Astrocyte (in vitro differentiated cells and primary cell): ENCODE results near the gene DHFR2. TPM values are rescaled to one million over a fixed set of nuclear protein-coding genes. Genes with fewer than 3 reads are reported as not detected.

ENCODE experiments used
- DNase-seq: peaks from one replicate; pipeline ENCODE4 v3.0.0-alpha.2; 2010; ENCODE audit warnings: low read depth
- FAIRE-seq: peaks from 2 replicates; lab custom pipeline; 2011; peaks lifted over from hg19 to GRCh38; lab: Jason Lieb, UNC
- H2AFZ ChIP-seq: 2 replicates; pipeline ENCODE4 v1.6.0; 2012; ENCODE audit warnings: low read depth, low read length, inconsistent platforms
- H3K27ac ChIP-seq: 2 replicates; pipeline ENCODE4 v1.5.1; 2011; ENCODE audit warnings: low read depth, low read length, inconsistent platforms
- H3K27me3 ChIP-seq: 2 replicates; pipeline ENCODE4 v1.6.0; 2011; ENCODE audit warnings: low read length, inconsistent platforms; ENCODE audit not compliant: insufficient read depth
- H3K36me3 ChIP-seq: 2 replicates; pipeline ENCODE4 v1.5.1; 2011; ENCODE audit warnings: low read length, inconsistent platforms; ENCODE audit not compliant: insufficient read depth
- H3K4me1 ChIP-seq: 2 replicates; pipeline ENCODE4 v1.5.1; 2011; ENCODE audit warnings: low read length, inconsistent platforms; ENCODE audit not compliant: insufficient read depth
- H3K4me2 ChIP-seq: 2 replicates; pipeline ENCODE4 v1.6.0; 2012; ENCODE audit warnings: low read length, inconsistent platforms
- H3K4me3 ChIP-seq: 2 replicates; pipeline ENCODE4 v1.5.1; 2011; ENCODE audit warnings: low read depth, mild to moderate bottlenecking, low read length, inconsistent platforms; ENCODE audit not compliant: insufficient read depth
- H3K79me2 ChIP-seq: 2 replicates; pipeline ENCODE4 v1.6.0; 2012; ENCODE audit warnings: mild to moderate bottlenecking, low read length, inconsistent platforms; ENCODE audit not compliant: insufficient read depth
- H3K9ac ChIP-seq: 2 replicates; pipeline ENCODE4 v1.6.0; 2012; ENCODE audit warnings: mild to moderate bottlenecking, low read length, inconsistent platforms
- H3K9me3 ChIP-seq: 2 replicates; pipeline ENCODE4 v1.5.1; 2012; ENCODE audit warnings: low read depth, mild to moderate bottlenecking, low read length, inconsistent platforms; ENCODE audit not compliant: insufficient read depth
- H4K20me1 ChIP-seq: 2 replicates; pipeline ENCODE4 v1.6.0; 2012; ENCODE audit warnings: low read length, inconsistent platforms; ENCODE audit not compliant: insufficient read depth
- H3K27ac Mint-ChIP-seq: one replicate; pipeline ENCODE4 v1.8.0; 2021; ENCODE audit warnings: mild to moderate bottlenecking, mixed read lengths; ENCODE audit not compliant: unreplicated experiment
- H3K27me3 Mint-ChIP-seq: one replicate; pipeline ENCODE4 v1.8.0; 2021; ENCODE audit warnings: low read depth, mixed read lengths; ENCODE audit not compliant: unreplicated experiment
- H3K36me3 Mint-ChIP-seq: one replicate; pipeline ENCODE4 v1.8.0; 2021; ENCODE audit warnings: low read depth, mixed read lengths; ENCODE audit not compliant: unreplicated experiment
- H3K4me1 Mint-ChIP-seq: one replicate; pipeline ENCODE4 v1.8.0; 2021; ENCODE audit warnings: low read depth, mixed read lengths; ENCODE audit not compliant: unreplicated experiment
- H3K4me3 Mint-ChIP-seq: one replicate; pipeline ENCODE4 v1.8.0; 2021; ENCODE audit warnings: mild to moderate bottlenecking, moderate library complexity, mixed read lengths; ENCODE audit not compliant: unreplicated experiment
- H3K9me3 Mint-ChIP-seq: one replicate; pipeline ENCODE4 v1.8.0; 2021; ENCODE audit warnings: mild to moderate bottlenecking, mixed read lengths; ENCODE audit not compliant: unreplicated experiment
- EZH2 ChIP-seq: IDR thresholded peaks from 2 replicates; pipeline ENCODE4 v1.6.1; 2012; ENCODE audit warnings: mild to moderate bottlenecking, low read length, inconsistent platforms; ENCODE audit not compliant: insufficient read depth
- total RNA-seq: library from RNA; stranded (reverse); gene quantifications from 2 replicates; pipeline ENCODE4 v1.2.1, GENCODE V29; 2021
- TF ChIP-seq, protein P1 (sequence below): IDR thresholded peaks from 2 replicates; pipeline ENCODE4 v1.5.1; 2011; ENCODE audit warnings: low read depth, mild to moderate bottlenecking, inconsistent platforms, low read length, moderate library complexity; ENCODE audit not compliant: insufficient read depth

DHFR2 gene
- total RNA-seq, 1 donor from 2014 or later = 3.4 TPM

DNA sequence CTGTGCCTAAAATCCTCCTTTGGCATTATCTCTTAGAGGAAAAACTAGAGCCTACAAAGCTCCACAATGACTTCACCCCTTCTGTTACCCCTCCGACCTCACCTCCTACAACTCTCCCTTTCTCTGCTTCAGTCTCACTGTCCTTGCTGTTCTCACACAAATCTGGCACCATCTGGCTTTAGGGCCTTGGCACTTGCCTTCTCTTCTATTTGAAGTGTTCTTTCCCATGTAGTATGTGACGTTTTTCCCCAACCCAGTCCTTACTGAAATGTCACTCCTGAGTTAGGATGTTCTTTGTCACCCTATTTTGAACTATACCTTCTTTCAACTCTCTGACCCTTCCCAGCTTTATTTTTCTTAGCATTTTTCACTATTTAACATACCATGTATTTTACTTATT is 43.1 kb downstream of the DHFR2 start:
- FAIRE-seq (no peak), DNase-seq (no peak)
- Mint-ChIP-seq H3K9me3 (no peaks in the 10 kb centered on the region), H3K4me3 (no peak overlapping the region), H3K36me3 (peaks cover 5% of the 10 kb centered on the region), H3K27ac (no peak overlapping the region), H3K27me3 (no peaks in the 10 kb centered on the region), H3K4me1 (no peaks in the 10 kb centered on the region)
- Histone ChIP-seq H3K4me1 (no peaks in the 10 kb centered on the region), H3K36me3 (no peaks in the 10 kb centered on the region), H2AFZ (no peak overlapping the region), H3K79me2 (no peaks in the 10 kb centered on the region), H3K9me3 (no peaks in the 10 kb centered on the region), H4K20me1 (no peaks in the 10 kb centered on the region), H3K9ac (no peak overlapping the region), H3K4me2 (no peak overlapping the region), H3K27me3 (no peaks in the 10 kb centered on the region), H3K27ac (no peak overlapping the region), H3K4me3 (no peak overlapping the region)
- TF ChIP-seq, protein P1, sequence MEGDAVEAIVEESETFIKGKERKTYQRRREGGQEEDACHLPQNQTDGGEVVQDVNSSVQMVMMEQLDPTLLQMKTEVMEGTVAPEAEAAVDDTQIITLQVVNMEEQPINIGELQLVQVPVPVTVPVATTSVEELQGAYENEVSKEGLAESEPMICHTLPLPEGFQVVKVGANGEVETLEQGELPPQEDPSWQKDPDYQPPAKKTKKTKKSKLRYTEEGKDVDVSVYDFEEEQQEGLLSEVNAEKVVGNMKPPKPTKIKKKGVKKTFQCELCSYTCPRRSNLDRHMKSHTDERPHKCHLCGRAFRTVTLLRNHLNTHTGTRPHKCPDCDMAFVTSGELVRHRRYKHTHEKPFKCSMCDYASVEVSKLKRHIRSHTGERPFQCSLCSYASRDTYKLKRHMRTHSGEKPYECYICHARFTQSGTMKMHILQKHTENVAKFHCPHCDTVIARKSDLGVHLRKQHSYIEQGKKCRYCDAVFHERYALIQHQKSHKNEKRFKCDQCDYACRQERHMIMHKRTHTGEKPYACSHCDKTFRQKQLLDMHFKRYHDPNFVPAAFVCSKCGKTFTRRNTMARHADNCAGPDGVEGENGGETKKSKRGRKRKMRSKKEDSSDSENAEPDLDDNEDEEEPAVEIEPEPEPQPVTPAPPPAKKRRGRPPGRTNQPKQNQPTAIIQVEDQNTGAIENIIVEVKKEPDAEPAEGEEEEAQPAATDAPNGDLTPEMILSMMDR = no peak
- no peak for TF ChIP-seq EZH2

DNA sequence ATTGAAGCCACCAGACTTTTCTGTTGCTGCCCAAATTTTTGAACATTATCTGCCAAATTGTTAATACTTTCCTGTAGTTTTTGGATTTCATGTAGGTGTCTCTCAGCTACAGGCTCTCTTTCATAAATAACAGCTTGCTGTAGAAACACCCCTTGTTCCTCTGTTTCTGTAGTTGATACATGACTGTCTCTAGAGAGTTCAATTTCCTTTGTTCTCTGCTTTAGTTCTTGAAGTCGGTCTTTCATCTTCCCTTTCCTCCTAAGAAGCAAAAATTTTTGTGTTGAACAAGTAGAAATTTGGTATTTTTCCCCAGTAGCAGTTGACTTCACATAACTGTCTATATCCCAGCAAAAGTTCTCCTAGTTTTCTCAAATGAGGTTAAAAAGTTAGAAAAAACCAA is 47.7 kb downstream of the DHFR2 start:
- TF ChIP-seq, protein P1 = no peak
- no peak for TF ChIP-seq EZH2
- Histone ChIP-seq H4K20me1 (no peaks in the 10 kb centered on the region), H3K27ac (no peak overlapping the region), H3K9ac (no peak overlapping the region), H2AFZ (no peak overlapping the region), H3K4me3 (no peak overlapping the region), H3K27me3 (no peaks in the 10 kb centered on the region), H3K4me2 (no peak overlapping the region), H3K36me3 (no peaks in the 10 kb centered on the region), H3K4me1 (no peaks in the 10 kb centered on the region), H3K9me3 (no peaks in the 10 kb centered on the region), H3K79me2 (no peaks in the 10 kb centered on the region)
- Mint-ChIP-seq H3K27ac (no peak overlapping the region), H3K9me3 (no peaks in the 10 kb centered on the region), H3K4me1 (peaks cover 10% of the 10 kb centered on the region), H3K36me3 (peaks cover 5% of the 10 kb centered on the region), H3K4me3 (no peak overlapping the region), H3K27me3 (no peaks in the 10 kb centered on the region)
- FAIRE-seq (no peak), DNase-seq (no peak)

DNA sequence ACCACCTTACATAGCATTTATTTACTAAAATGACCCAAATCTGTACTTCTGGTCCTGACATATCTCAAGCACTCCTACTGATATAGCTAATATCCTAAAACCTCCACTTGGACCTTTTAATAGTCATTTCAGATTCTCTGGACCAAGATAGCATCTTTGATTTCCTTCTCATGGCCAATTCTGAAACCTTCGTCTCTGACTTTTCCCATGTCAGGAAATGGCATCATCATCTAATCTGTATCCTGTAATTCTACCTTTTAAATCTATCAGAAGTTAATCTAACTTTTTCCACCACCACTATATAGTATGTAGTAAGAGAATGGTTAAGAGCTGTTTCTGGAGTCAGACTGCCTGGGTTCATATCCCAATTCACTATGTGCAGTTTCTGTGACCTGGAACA is 50.5 kb downstream of the DHFR2 start:
- Histone ChIP-seq H3K36me3 (no peaks in the 10 kb centered on the region), H3K9me3 (no peaks in the 10 kb centered on the region), H3K4me3 (no peak overlapping the region), H3K4me1 (no peaks in the 10 kb centered on the region), H3K27me3 (no peaks in the 10 kb centered on the region), H3K79me2 (no peaks in the 10 kb centered on the region), H4K20me1 (no peaks in the 10 kb centered on the region), H2AFZ (no peak overlapping the region), H3K27ac (no peak overlapping the region), H3K4me2 (no peak overlapping the region), H3K9ac (no peak overlapping the region)
- DNase-seq (no peak), FAIRE-seq (no peak)
- H3K27me3 Mint-ChIP-seq = no peaks in the 10 kb centered on the region
- no peak overlapping the region for H3K4me3 Mint-ChIP-seq
- H3K4me1 Mint-ChIP-seq = peaks cover 10% of the 10 kb centered on the region
- no peak overlapping the region for H3K27ac Mint-ChIP-seq
- peaks cover 4% of the 10 kb centered on the region for H3K36me3 Mint-ChIP-seq
- H3K9me3 Mint-ChIP-seq = no peaks in the 10 kb centered on the region
- TF ChIP-seq, protein P1 = no peak
- no peak for TF ChIP-seq EZH2
